HCT116 (cell line): Measurements from ENCODE around the gene UBR2.

ENCODE experiments used
- CEBPB ChIP-seq: IDR thresholded peaks from 2 replicates; pipeline ENCODE4 v1.6.1; 2012; ENCODE audit warnings: low read depth
- EZH2 ChIP-seq: fragments of 200-600 bp; sonication (generic); IDR thresholded peaks from 2 replicates; pipeline ENCODE4 v1.6.1; 2017; ENCODE audit warnings: antibody characterized with exemption, mixed run types
- JUND ChIP-seq: IDR thresholded peaks from 2 replicates; pipeline ENCODE4 v1.6.1; 2012
- POLR2A ChIP-seq: IDR thresholded peaks from 2 replicates; pipeline ENCODE4 v1.7.0; 2011; ENCODE audit warnings: borderline replicate concordance; ENCODE audit not compliant: insufficient read depth, insufficient read length; ENCODE audit errors: extremely low read depth
- TCF7L2 ChIP-seq: IDR thresholded peaks from 2 replicates; pipeline ENCODE4 v1.7.0; 2011; ENCODE audit warnings: borderline replicate concordance, inconsistent platforms; ENCODE audit not compliant: insufficient read depth, insufficient read length; ENCODE audit errors: extremely low read depth
- TF ChIP-seq, protein P1 (sequence below), 3 experiments: fragments of 200-600 bp in 1 of 3; sonication (generic) in 1 of 3; IDR thresholded peaks in 2 of 3; conservative IDR thresholded peaks in 1 of 3; 2 replicates each; pipeline ENCODE4 v1.5.1; 2012 to 2017; ENCODE audit warnings: low read depth in 2 of 3, low read length in 2 of 3, antibody characterized with exemption in 1 of 3, borderline replicate concordance in 1 of 3, control low read depth in 1 of 3, mild to moderate bottlenecking in 1 of 3, mixed read lengths in 1 of 3, mixed run types in 1 of 3, moderate library complexity in 1 of 3; ENCODE audit not compliant: insufficient read depth in 1 of 3

DNA sequence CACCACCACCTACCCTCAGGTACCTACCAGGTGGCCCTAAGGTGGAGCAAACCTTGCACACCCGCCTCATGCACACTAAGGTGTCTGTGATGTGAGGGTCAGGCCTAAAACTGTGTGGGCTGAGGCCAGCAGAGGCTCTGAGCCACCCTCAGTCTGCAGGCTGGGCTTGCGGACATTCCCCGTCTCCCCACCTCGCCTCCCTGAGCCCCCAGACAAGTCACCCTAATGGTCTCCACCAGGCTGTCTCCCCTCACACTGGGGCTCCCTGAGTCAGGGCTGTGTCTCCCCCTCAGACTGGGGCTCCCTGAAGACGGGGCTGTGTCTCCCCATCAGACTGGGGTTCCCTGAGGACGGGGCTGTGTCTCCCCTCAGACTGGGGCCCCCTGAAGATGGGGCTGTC lies 146.0 kb downstream of the UBR2 start:
- TF ChIP-seq, protein P1, sequence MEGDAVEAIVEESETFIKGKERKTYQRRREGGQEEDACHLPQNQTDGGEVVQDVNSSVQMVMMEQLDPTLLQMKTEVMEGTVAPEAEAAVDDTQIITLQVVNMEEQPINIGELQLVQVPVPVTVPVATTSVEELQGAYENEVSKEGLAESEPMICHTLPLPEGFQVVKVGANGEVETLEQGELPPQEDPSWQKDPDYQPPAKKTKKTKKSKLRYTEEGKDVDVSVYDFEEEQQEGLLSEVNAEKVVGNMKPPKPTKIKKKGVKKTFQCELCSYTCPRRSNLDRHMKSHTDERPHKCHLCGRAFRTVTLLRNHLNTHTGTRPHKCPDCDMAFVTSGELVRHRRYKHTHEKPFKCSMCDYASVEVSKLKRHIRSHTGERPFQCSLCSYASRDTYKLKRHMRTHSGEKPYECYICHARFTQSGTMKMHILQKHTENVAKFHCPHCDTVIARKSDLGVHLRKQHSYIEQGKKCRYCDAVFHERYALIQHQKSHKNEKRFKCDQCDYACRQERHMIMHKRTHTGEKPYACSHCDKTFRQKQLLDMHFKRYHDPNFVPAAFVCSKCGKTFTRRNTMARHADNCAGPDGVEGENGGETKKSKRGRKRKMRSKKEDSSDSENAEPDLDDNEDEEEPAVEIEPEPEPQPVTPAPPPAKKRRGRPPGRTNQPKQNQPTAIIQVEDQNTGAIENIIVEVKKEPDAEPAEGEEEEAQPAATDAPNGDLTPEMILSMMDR (IDR thresholded peaks at IDR 0.05 in 2 of 3, conservative IDR thresholded peaks at IDR 0.05 in 1 of 3; ENCODE audit: borderline replicate concordance in 1 of 3, insufficient read depth in 1 of 3, low read depth in 2 of 3, low read length in 2 of 3), result no peak
- TF ChIP-seq TCF7L2, result no peak
- TF ChIP-seq JUND, result no peak
- TF ChIP-seq POLR2A, result no peak
- no peak for TF ChIP-seq EZH2
- no peak for TF ChIP-seq CEBPB
